ENCODE results near the gene SLC16A12.
"Not testable (repeated sequence)": the region's sequence is repeated elsewhere in the genome, so short reads cannot be mapped to it uniquely, and the experiment has no call there.

Gene SLC16A12

GRCh38 chr10:89550509-89550908, 15.1 kb upstream of the SLC16A12 start:
- TF ChIP-seq, protein P1, sequence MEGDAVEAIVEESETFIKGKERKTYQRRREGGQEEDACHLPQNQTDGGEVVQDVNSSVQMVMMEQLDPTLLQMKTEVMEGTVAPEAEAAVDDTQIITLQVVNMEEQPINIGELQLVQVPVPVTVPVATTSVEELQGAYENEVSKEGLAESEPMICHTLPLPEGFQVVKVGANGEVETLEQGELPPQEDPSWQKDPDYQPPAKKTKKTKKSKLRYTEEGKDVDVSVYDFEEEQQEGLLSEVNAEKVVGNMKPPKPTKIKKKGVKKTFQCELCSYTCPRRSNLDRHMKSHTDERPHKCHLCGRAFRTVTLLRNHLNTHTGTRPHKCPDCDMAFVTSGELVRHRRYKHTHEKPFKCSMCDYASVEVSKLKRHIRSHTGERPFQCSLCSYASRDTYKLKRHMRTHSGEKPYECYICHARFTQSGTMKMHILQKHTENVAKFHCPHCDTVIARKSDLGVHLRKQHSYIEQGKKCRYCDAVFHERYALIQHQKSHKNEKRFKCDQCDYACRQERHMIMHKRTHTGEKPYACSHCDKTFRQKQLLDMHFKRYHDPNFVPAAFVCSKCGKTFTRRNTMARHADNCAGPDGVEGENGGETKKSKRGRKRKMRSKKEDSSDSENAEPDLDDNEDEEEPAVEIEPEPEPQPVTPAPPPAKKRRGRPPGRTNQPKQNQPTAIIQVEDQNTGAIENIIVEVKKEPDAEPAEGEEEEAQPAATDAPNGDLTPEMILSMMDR (conservative IDR thresholded peaks at IDR 0.05; ENCODE audit: control insufficient read depth, insufficient read depth, low read depth, low read length): no peak
- no peak for DNase-seq (ENCODE audit: low read depth)
- no peak overlapping the region for H3K4me3 ChIP-seq (ENCODE audit: control insufficient read depth, low read depth, low read length)

DNA sequence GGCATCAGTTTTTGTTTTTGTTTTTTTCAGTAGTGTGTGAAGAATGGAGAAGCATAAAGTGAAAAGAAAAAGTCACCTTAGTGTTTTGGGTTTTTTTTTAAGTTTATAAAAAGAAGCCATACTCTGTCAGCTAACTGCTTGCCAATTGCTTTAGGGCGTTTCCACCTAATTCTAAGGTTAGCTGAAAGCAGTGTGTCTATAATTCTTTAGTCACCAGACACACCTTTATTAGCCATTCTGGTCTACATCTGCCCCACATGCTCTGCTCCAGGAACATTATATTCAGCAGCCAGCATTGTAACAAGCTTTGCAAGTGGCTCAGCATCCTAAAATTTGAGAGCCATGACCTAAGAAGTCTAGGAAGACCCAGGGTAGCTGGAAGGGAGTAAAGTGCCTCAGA, 14.1 kb upstream of the SLC16A12 start:
- TF ChIP-seq, protein P1 (conservative IDR thresholded peaks at IDR 0.05; ENCODE audit: control insufficient read depth, insufficient read depth, low read depth, low read length): no peak
- no peak overlapping the region for H3K4me3 ChIP-seq (ENCODE audit: control insufficient read depth, low read depth, low read length)
- DNase-seq (ENCODE audit: low read depth): no peak

- TF ChIP-seq, protein P1 (conservative IDR thresholded peaks at IDR 0.05; ENCODE audit: control insufficient read depth, insufficient read depth, low read depth, low read length): no peak
- no peak for DNase-seq (ENCODE audit: low read depth)
- no peak overlapping the region for H3K4me3 ChIP-seq (ENCODE audit: control insufficient read depth, low read depth, low read length)
Observed at GRCh38 chr10:89548673-89549072, 13.3 kb upstream of the SLC16A12 start.

DNA sequence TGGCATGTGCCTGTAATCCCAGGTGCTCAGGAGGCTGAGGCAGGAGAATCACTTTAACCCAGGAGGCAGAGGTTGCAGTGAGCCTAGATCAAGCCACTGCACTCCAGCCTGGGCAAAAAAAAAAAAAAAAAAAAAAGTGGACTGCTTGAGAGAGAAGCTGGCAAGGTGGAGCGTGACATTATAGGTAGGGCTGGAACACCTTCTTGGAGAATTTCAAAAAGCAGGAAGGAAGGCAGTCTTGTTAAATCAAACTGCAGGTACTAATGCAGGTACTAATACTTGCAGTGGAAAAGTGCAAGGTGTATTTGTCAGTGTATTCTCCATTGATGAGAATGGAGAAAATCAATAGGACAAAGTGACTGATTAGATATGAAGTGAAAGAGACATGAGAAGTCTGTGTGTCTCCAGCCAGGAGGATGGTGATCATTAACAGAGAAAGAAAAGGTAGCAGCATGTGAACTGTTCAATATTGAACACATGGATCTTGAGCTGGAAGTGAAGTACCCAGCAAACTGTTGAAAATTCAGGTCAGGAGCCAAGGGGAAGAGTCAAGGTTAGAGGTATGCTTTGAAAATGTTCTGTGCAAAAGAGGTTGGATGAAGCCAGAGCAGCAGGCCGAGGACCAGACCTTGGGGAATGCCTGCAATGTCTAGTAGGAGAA, 12.6 kb upstream of the SLC16A12 start:
- no peak for DNase-seq (ENCODE audit: low read depth)
- H3K4me3 ChIP-seq (ENCODE audit: control insufficient read depth, low read depth, low read length): no peak overlapping the region
- TF ChIP-seq, protein P1 (conservative IDR thresholded peaks at IDR 0.05; ENCODE audit: control insufficient read depth, insufficient read depth, low read depth, low read length): no peak

GRCh38 chr10:89546651-89547050, 11.3 kb upstream of the SLC16A12 start:
- DNase-seq (ENCODE audit: low read depth); H3K4me3 ChIP-seq (ENCODE audit: control insufficient read depth, low read depth, low read length): not testable (repeated sequence)

DNA sequence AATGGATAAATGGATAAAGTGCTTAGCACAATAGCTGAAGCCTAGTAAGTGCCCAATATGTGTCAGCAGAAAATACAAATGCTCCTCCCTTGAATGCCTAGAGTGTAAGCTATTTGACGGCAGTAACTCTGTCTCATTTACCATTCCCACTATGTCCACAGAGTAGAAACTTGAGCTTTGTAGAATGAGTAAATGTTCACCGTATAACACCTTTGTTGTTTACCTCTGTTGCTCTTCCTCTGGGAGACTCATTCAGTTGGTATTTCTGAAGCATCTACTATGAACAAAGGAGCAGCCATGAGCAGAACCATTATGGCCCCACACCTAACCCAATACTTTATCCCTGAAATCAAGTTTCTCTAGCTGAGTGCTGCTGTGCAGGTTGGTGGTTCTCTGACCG, 8.4 kb upstream of the SLC16A12 start:
- TF ChIP-seq, protein P1 (conservative IDR thresholded peaks at IDR 0.05; ENCODE audit: control insufficient read depth, insufficient read depth, low read depth, low read length): no peak
- DNase-seq (ENCODE audit: low read depth): no peak
- no peak overlapping the region for H3K4me3 ChIP-seq (ENCODE audit: control insufficient read depth, low read depth, low read length)

GRCh38 chr10:89540420-89540949, 5.1 kb upstream of the SLC16A12 start:
- TF ChIP-seq, protein P1 (conservative IDR thresholded peaks at IDR 0.05; ENCODE audit: control insufficient read depth, insufficient read depth, low read depth, low read length): no peak
- no peak overlapping the region for H3K4me3 ChIP-seq (ENCODE audit: control insufficient read depth, low read depth, low read length)
- DNase-seq (ENCODE audit: low read depth): peak; percentile 74

All from fibroblast of mammary gland (primary cell).